Osteoblast (primary cell): ENCODE results near the gene NFKBIA. TPM values are rescaled to one million over a fixed set of nuclear protein-coding genes. Genes with fewer than 3 reads are reported as not detected.

Experiments
- DNase-seq: peaks from one replicate; pipeline ENCODE4 v3.0.0; 2011; ENCODE audit warnings: low spot score, mixed read lengths; ENCODE audit not compliant: insufficient read length; ENCODE audit errors: missing footprints
- H2AFZ ChIP-seq: 2 replicates; pipeline ENCODE4 v1.6.0; 2011; ENCODE audit warnings: mild to moderate bottlenecking, low read length
- H3K27ac ChIP-seq: 2 replicates; pipeline ENCODE4 v1.5.1; 2011; ENCODE audit warnings: mild to moderate bottlenecking, low read depth, low read length, moderate library complexity
- H3K27me3 ChIP-seq: 2 replicates; pipeline ENCODE4 v1.6.0; 2012; ENCODE audit warnings: mild to moderate bottlenecking, control low read depth, inconsistent platforms, low read length, moderate library complexity; ENCODE audit not compliant: insufficient read depth
- H3K36me3 ChIP-seq: 2 replicates; pipeline ENCODE4 v1.5.1; 2011; ENCODE audit warnings: mild to moderate bottlenecking, low read length, control low read depth, moderate library complexity; ENCODE audit not compliant: insufficient read depth
- H3K4me1 ChIP-seq: 2 replicates; pipeline ENCODE4 v1.5.1; 2011; ENCODE audit warnings: mild to moderate bottlenecking, low read length, control low read depth, moderate library complexity; ENCODE audit not compliant: insufficient read depth
- H3K4me2 ChIP-seq: 2 replicates; pipeline ENCODE4 v1.6.0; 2011; ENCODE audit warnings: mild to moderate bottlenecking, low read length; ENCODE audit not compliant: insufficient read depth
- H3K4me3 ChIP-seq: fragments of 200-600 bp; sonication (generic); 3 replicates; pipeline ENCODE4 v1.5.1; 2012; ENCODE audit warnings: mild to moderate bottlenecking, low read length, inconsistent platforms; ENCODE audit not compliant: insufficient read depth
- H3K79me2 ChIP-seq: 2 replicates; pipeline ENCODE4 v1.6.0; 2012; ENCODE audit warnings: mild to moderate bottlenecking, low read length, control low read depth, inconsistent platforms; ENCODE audit not compliant: insufficient read depth
- H3K9me3 ChIP-seq: 2 replicates; pipeline ENCODE4 v1.5.1; 2011; ENCODE audit warnings: low read depth, low read length, control low read depth
- H4K20me1 ChIP-seq: 2 replicates; pipeline ENCODE4 v1.6.0; 2012; ENCODE audit warnings: mild to moderate bottlenecking, low read length, control low read depth; ENCODE audit not compliant: insufficient read depth
- CTCF ChIP-seq: IDR thresholded peaks from 2 replicates; pipeline ENCODE4 v1.5.1; 2011; ENCODE audit warnings: mild to moderate bottlenecking, low read depth, low read length, moderate library complexity; ENCODE audit errors: extremely low read depth
- total RNA-seq: library from RNA; depleted of rRNA; stranded (reverse); fragments of >200 nt; gene quantifications from 2 replicates; pipeline ENCODE4 v1.2.3, GENCODE V29; 2012

NFKBIA gene
- total RNA-seq, 1 donor: 51.0 TPM

GRCh38 chr14:35405304-35405996 is 901 bp upstream of the NFKBIA start:
- Histone ChIP-seq H3K4me2 (peak overlapping the region; percentile 90), H4K20me1 (peaks cover 26% of the 10 kb centered on the region), H3K4me3 (peak overlapping the region; percentile 95), H3K36me3 (peaks cover 32% of the 10 kb centered on the region), H3K79me2 (peaks cover 28% of the 10 kb centered on the region), H2AFZ (peak overlapping the region; percentile 95), H3K27me3 (no peaks in the 10 kb centered on the region), H3K4me1 (peaks cover 38% of the 10 kb centered on the region), H3K9me3 (no peaks in the 10 kb centered on the region), H3K27ac (peak overlapping the region; percentile 93)
- no peak for DNase-seq
- TF ChIP-seq CTCF: no peak

- Histone ChIP-seq H3K79me2 (peaks cover 28% of the 10 kb centered on the region), H3K4me3 (peak overlapping the region; percentile 95), H4K20me1 (peaks cover 26% of the 10 kb centered on the region), H3K27ac (peak overlapping the region; percentile 93), H3K4me2 (peak overlapping the region; percentile 96), H3K27me3 (no peaks in the 10 kb centered on the region), H3K4me1 (peaks cover 38% of the 10 kb centered on the region), H3K36me3 (peaks cover 38% of the 10 kb centered on the region), H3K9me3 (no peaks in the 10 kb centered on the region), H2AFZ (peak overlapping the region; percentile 64)
- no peak for TF ChIP-seq CTCF
- DNase-seq: peak; percentile 99
These were observed 723 bp downstream of the NFKBIA start for GRCh38 chr14:35403603-35404448.

DNA sequence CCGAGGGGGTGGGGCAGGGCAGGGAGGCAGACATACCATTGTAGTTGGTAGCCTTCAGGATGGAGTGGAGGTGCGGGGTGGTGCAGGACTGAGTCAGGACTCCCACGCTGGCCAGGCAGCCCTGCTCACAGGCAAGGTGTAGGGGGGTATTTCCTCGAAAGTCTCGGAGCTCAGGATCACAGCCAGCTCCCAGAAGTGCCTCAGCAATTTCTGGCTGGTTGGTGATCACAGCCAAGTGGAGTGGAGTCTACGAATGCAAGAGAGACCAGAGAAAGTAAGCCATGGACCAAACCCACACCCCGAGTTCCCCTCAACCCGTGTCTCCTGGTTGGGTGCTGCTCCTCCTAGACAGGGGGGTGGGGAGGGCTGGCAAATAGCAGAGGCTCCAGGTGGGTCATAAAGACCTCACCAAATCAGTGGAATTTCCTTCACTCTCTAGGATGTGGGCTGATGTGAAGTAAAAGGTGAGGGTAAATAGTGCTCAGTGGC is 1.4 kb downstream of the NFKBIA start:
- TF ChIP-seq CTCF: no peak
- Histone ChIP-seq H3K4me2 (peak overlapping the region; percentile 96), H4K20me1 (peaks cover 26% of the 10 kb centered on the region), H3K36me3 (peaks cover 38% of the 10 kb centered on the region), H3K27me3 (no peaks in the 10 kb centered on the region), H2AFZ (no peak overlapping the region), H3K4me1 (peaks cover 38% of the 10 kb centered on the region), H3K4me3 (peak overlapping the region; percentile 95), H3K79me2 (peaks cover 28% of the 10 kb centered on the region), H3K27ac (peak overlapping the region; percentile 90), H3K9me3 (no peaks in the 10 kb centered on the region)
- DNase-seq: peak; percentile 80
